Lung (tissue), 12 donors: ENCODE results near the gene CFAP58. TPM values are rescaled to one million over a fixed set of nuclear protein-coding genes. Genes with fewer than 3 reads are reported as not detected.

Experiments used
- ATAC-seq: fragments of 200-7000 bp; cut with Tn5 transposase; one replicate; pipeline ENCODE4 v1.9.1; 2020; ENCODE audit warnings: moderate number of reproducible peaks; ENCODE audit not compliant: insufficient read depth, low FRiP score
- DNase-seq, 3 donors: peaks; one replicate each; pipeline ENCODE4 v3.0.0-alpha.2; 2013 to 2017
- H3K27ac ChIP-seq, 2 donors: one replicate each; pipeline ENCODE4 v1.5.1; 2013; ENCODE audit warnings: mild to moderate bottlenecking in 2 of 2, moderate library complexity in 2 of 2, control low read depth in 1 of 2, inconsistent platforms in 1 of 2, low read depth in 1 of 2, low read length in 1 of 2
- H3K27me3 ChIP-seq, 3 donors: one replicate each; pipeline ENCODE4 v1.5.1; 2013; ENCODE audit warnings: low read length in 2 of 3; ENCODE audit not compliant: control insufficient read depth in 3 of 3, insufficient read depth in 3 of 3
- H3K36me3 ChIP-seq, 4 donors: one replicate each; pipeline ENCODE4 v1.5.1; 2013; ENCODE audit warnings: low read length in 4 of 4, mild to moderate bottlenecking in 1 of 4, moderate library complexity in 1 of 4; ENCODE audit not compliant: control insufficient read depth in 4 of 4, insufficient read depth in 4 of 4
- H3K4me1 ChIP-seq, 5 donors: one replicate each; pipeline ENCODE4 v1.5.1; 2013; ENCODE audit warnings: low read length in 5 of 5, mild to moderate bottlenecking in 2 of 5, moderate library complexity in 1 of 5; ENCODE audit not compliant: control insufficient read depth in 5 of 5, insufficient read depth in 5 of 5
- H3K4me3 ChIP-seq: one replicate; pipeline ENCODE4 v1.5.1; 2013; ENCODE audit warnings: mild to moderate bottlenecking, control low read depth, moderate library complexity
- H3K9ac ChIP-seq, 2 donors: one replicate each; pipeline ENCODE4 v1.5.1; 2013; ENCODE audit warnings: low read length in 2 of 2, control low read depth in 1 of 2; ENCODE audit not compliant: insufficient read depth in 1 of 2
- H3K9me3 ChIP-seq, 4 donors: one replicate each; pipeline ENCODE4 v1.5.1; 2013; ENCODE audit warnings: low read length in 3 of 4, mild to moderate bottlenecking in 1 of 4, moderate library complexity in 1 of 4; ENCODE audit not compliant: control insufficient read depth in 4 of 4, insufficient read depth in 3 of 4
- CTCF ChIP-seq: IDR thresholded peaks from 2 replicates; pipeline ENCODE4 v1.5.1; 2012; ENCODE audit warnings: mild to moderate bottlenecking; ENCODE audit errors: control extremely low read depth, extremely low read depth
- WGBS, 2 donors: extraction: QIAGEN DNeasy Blood & Tissue Kit; methylation state at CpG; one replicate each; pipeline ENCODE4 v1.1.7; 2013; 5-methylcytosine and 5-hydroxymethylcytosine counted together
- polyA plus RNA-seq, 2 donors: library from polyadenylated mRNA; stranded (reverse); fragments of 200-250 nt; gene quantifications; one replicate each; pipeline ENCODE4 v1.2.1, GENCODE V29; 2013
- total RNA-seq, 2 donors: library from RNA; depleted of rRNA in 1 of 2; stranded (reverse); fragments of >200 nt in 1 of 2; gene quantifications; one replicate each; pipeline ENCODE4 v1.2.1, GENCODE V29; 2014 to 2021
- donor health status: control.
- donor health status: control.
- donor health status: Bipolar disorder and iron deficiency.
- donor health status: healthy.
- donor health status: DM: yes; HTN: yes; CAD: no.

CFAP58 gene
- total and polyA plus RNA-seq, 4 donors: 1.4 to 5.4 (median 3.6) TPM

GRCh38 chr10:104501864-104502579 is 148.4 kb downstream of the CFAP58 start:
- H3K36me3 ChIP-seq: no peaks in the 10 kb centered on the region
- 74 to 86% methylated on average over 7 of the region's 7 CpGs for WGBS, 2 donors
- H3K27me3 ChIP-seq: peaks cover 0 to 2% (median 0%) of the 10 kb centered on the region in 3 donors
- H3K4me1 ChIP-seq: no peaks in the 10 kb centered on the region
- no peak for TF ChIP-seq CTCF
- no peaks in the 10 kb centered on the region for H3K9me3 ChIP-seq
- DNase-seq: no peak
- no peak for ATAC-seq
- H3K9ac ChIP-seq: no peak overlapping the region
- H3K27ac ChIP-seq: no peak overlapping the region
- no peak overlapping the region for H3K4me3 ChIP-seq

- Histone ChIP-seq H3K27ac (no peak overlapping the region), H3K4me1 (no peaks in the 10 kb centered on the region), H3K9me3 (no peaks in the 10 kb centered on the region), H3K4me3 (no peak overlapping the region), H3K27me3 (peaks cover 0 to 2% (median 0%) of the 10 kb centered on the region in 3 donors), H3K9ac (no peak overlapping the region), H3K36me3 (no peaks in the 10 kb centered on the region)
- no peak for TF ChIP-seq CTCF
- DNase-seq (no peak), ATAC-seq (no peak)
- 48 to 83% methylated on average over 6 of the region's 6 CpGs for whole genome bisulfite sequencing, 2 donors
Observed at GRCh38 chr10:104502907-104503306, 149.3 kb downstream of the CFAP58 start.

Other genes with a start within 250 kb of the CFAP58 start
- gene SFR1, start 231.7 kb upstream of the CFAP58 start, total RNA-seq: 1 to 10 TPM; 8.7 to 9.9 TPM
- gene SFR1, start 231.7 kb upstream of the CFAP58 start, polyA plus RNA-seq: 1 to 10 TPM; 6.4 to 9.6 TPM
- gene CFAP43, start 121.5 kb upstream of the CFAP58 start, total RNA-seq: 10 to 100 TPM; 30.0 to 71.6 TPM
- gene CFAP43, start 121.5 kb upstream of the CFAP58 start, polyA plus RNA-seq: 10 to 100 TPM in 1 of 2 donors, 1 to 10 TPM in 1; 8.4 to 10.1 TPM
- gene GSTO1, start 98.9 kb upstream of the CFAP58 start, total RNA-seq: 100 to 1,000 TPM in 1 of 2 donors, 10 to 100 TPM in 1; 47.2 to 130 TPM
- 100 to 1,000 TPM; 205 to 244 TPM for gene GSTO1, start 98.9 kb upstream of the CFAP58 start, polyA plus RNA-seq
- gene GSTO2, start 84.6 kb upstream of the CFAP58 start, total RNA-seq: 10 to 100 TPM; 10.6 to 13.5 TPM
- gene GSTO2, start 84.6 kb upstream of the CFAP58 start, polyA plus RNA-seq: 10 to 100 TPM in 1 of 2 donors, 1 to 10 TPM in 1; 6.6 to 25.9 TPM
- gene ITPRIP, start 15.4 kb upstream of the CFAP58 start, total RNA-seq: 10 to 100 TPM; 23.8 to 36.0 TPM
- 10 to 100 TPM; 21.7 to 44.7 TPM for gene ITPRIP, start 15.4 kb upstream of the CFAP58 start, polyA plus RNA-seq